ENCODE results near the gene AFAP1.

DNA sequence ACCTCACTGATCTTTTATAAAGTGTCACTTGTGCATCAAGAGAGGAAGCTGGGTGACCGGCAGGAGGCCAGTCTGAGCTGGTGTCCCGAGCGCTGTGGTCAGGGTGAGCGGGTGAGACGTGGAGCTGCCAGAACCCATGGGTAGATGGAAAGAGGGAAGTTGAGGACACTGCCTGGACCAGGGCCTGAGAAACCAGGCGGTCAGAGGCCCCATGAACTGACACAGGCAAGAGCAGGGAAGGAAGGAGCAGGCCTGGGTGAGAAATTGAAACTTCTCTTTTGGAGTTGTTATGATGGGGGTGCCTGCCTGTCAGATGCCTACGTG, 192.6 kb downstream of the AFAP1 start:
- TF ChIP-seq, protein P1, sequence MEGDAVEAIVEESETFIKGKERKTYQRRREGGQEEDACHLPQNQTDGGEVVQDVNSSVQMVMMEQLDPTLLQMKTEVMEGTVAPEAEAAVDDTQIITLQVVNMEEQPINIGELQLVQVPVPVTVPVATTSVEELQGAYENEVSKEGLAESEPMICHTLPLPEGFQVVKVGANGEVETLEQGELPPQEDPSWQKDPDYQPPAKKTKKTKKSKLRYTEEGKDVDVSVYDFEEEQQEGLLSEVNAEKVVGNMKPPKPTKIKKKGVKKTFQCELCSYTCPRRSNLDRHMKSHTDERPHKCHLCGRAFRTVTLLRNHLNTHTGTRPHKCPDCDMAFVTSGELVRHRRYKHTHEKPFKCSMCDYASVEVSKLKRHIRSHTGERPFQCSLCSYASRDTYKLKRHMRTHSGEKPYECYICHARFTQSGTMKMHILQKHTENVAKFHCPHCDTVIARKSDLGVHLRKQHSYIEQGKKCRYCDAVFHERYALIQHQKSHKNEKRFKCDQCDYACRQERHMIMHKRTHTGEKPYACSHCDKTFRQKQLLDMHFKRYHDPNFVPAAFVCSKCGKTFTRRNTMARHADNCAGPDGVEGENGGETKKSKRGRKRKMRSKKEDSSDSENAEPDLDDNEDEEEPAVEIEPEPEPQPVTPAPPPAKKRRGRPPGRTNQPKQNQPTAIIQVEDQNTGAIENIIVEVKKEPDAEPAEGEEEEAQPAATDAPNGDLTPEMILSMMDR (IDR thresholded peaks at IDR 0.05; ENCODE audit: extremely low read depth in 1 of 2, insufficient read depth in 1 of 2, low read depth in 1 of 2, low read length in 2 of 2) = no peak
- TF ChIP-seq POLR2A (IDR thresholded peaks at IDR 0.05; ENCODE audit: low read depth, low read length) (no peak), MYC (IDR thresholded peaks at IDR 0.05; ENCODE audit: low read depth, low read length) (no peak), EZH2 (IDR thresholded peaks at IDR 0.05; ENCODE audit: borderline replicate concordance, low read depth, low read length, severe bottlenecking) (no peak), POLR2AphosphoS5 (IDR thresholded peaks at IDR 0.05; ENCODE audit: insufficient read depth, low read depth, low read length) (no peak)
